Pancreas (tissue), 10 donors: Measurements from ENCODE around the gene SULF2. TPM values are rescaled to one million over a fixed set of nuclear protein-coding genes. Genes with fewer than 3 reads are reported as not detected.

Source experiments
- ATAC-seq, 4 donors: fragments of 200-7000 bp; cut with Tn5 transposase; one replicate each; pipeline versions ENCODE4 v1.8.0 to v1.9.1; 2020; ENCODE audit warnings: mild to moderate bottlenecking in 4 of 4, moderate library complexity in 4 of 4
- DNase-seq, 6 donors: peaks; one replicate each; pipeline ENCODE4 v3.0.0-alpha.2; 2020
- FAIRE-seq: peaks from 2 replicates; lab custom pipeline; 2012; peaks lifted over from hg19 to GRCh38; lab: Jason Lieb, UNC
- H3K27ac ChIP-seq, 4 donors: fragments of 200-600 bp; sonication (generic); 1 replicate in 3 of 4; 2 replicates in 1 of 4; pipeline versions ENCODE4 v1.5.0 to v1.8.0; 2020
- H3K27me3 ChIP-seq, 4 donors: fragments of 200-600 bp; one replicate each; pipeline ENCODE4 v1.8.0; 2021
- H3K36me3 ChIP-seq, 3 donors: fragments of 200-600 bp; sonication (generic) in 1 of 3; one replicate each; pipeline versions ENCODE4 v1.5.0 to v1.8.0; 2020 to 2021
- H3K4me1 ChIP-seq, 3 donors: fragments of 200-600 bp; one replicate each; pipeline ENCODE4 v1.8.0; 2021
- H3K4me3 ChIP-seq, 4 donors: fragments of 200-600 bp; sonication (generic) in 2 of 4; one replicate each; pipeline versions ENCODE4 v1.5.0 to v1.8.0; 2020 to 2021
- H3K9me3 ChIP-seq, 4 donors: fragments of 200-600 bp; one replicate each; pipeline ENCODE4 v1.8.0; 2021
- CTCF ChIP-seq, 4 donors: fragments of 200-600 bp; sonication (generic) in 3 of 4; IDR thresholded peaks; one replicate each; pipeline versions ENCODE4 v1.5.0 to v1.8.0; 2021; ENCODE audit warnings: antibody characterized with exemption in 4 of 4
- WGBS, 2 donors: extraction: QIAGEN DNeasy Blood & Tissue Kit; methylation state at CpG; one replicate each; pipeline ENCODE4 v1.1.7; 2013; 5-methylcytosine and 5-hydroxymethylcytosine counted together
- intact Hi-C, 3 donors: fragments of 100-400 bp; cut with DNase I; formaldehyde crosslinking; loops; one replicate each; pipeline versions ENCODE4 v1.11.1 to v1.14.2; 2022
- polyA plus RNA-seq, 2 donors: library from polyadenylated mRNA; stranded (reverse); fragments of 200-250 nt; gene quantifications; one replicate each; pipeline ENCODE4 v1.2.3, GENCODE V29; 2013
- total RNA-seq, 6 donors: library from RNA; stranded (reverse); fragmentation: NEBNext Ultra II Directional in 4 of 6; extraction: Animal tissue kit (Norgen Biotek cat#: 25700) in 4 of 6; gene quantifications; one replicate each; pipeline versions ENCODE4 v1.2.1 to v1.2.4, GENCODE V29; 2021 to 2023
- donor health status: healthy with polysubstance abuse.
- donor health status: DM: no; HTN: no; CAD: no; lungs with moderate emphysema.
- donor health status: DM: no; HTN: no; CAD: no.
- donor health status: control.
- donor health status: control.
- donor health status: Bipolar disorder and iron deficiency.
- donor health status: DM: yes; HTN: yes; CAD: no.
- donor health status: DM: no; HTN: no; CAD: no.
- donor health status: DM: no; HTN: no; CAD: no.
- donor health status: DM: yes; HTN: yes; CAD: no.

Gene SULF2
- total and polyA plus RNA-seq, 8 donors, result 4.5 to 41.7 (median 9.2) TPM

GRCh38 chr20:47783828-47784598 lies 1.3 kb downstream of the SULF2 start:
- FAIRE-seq, result no peak
- Histone ChIP-seq H3K4me3 (peak overlapping the region in 3 of 4 donors; percentile 15 to 55 (median 40)), H3K9me3 (no peaks in the 10 kb centered on the region), H3K4me1 (peaks cover 0 to 7% (median 4%) of the 10 kb centered on the region in 3 donors), H3K36me3 (no peaks in the 10 kb centered on the region), H3K27ac (no peak overlapping the region), H3K27me3 (no peaks in the 10 kb centered on the region)
- TF ChIP-seq CTCF (IDR thresholded peaks at IDR 0.05), result no peak
- intact Hi-C loops, result no loop called here
- WGBS, 2 donors, result 35 to 44% methylated on average over 21 to 23 of the region's 23 CpGs
- ATAC-seq, result no peak
- no peak for DNase-seq

GRCh38 chr20:47782920-47783552 lies 2.2 kb downstream of the SULF2 start:
- no peak for FAIRE-seq
- no peaks in the 10 kb centered on the region for H3K9me3 ChIP-seq
- no peak overlapping the region for H3K27ac ChIP-seq
- intact Hi-C loops, result no loop called here
- ATAC-seq, result no peak
- peaks cover 0 to 7% (median 4%) of the 10 kb centered on the region in 3 donors for H3K4me1 ChIP-seq
- H3K4me3 ChIP-seq, result no peak overlapping the region
- no peaks in the 10 kb centered on the region for H3K36me3 ChIP-seq
- TF ChIP-seq CTCF (IDR thresholded peaks at IDR 0.05), result no peak
- no peak for DNase-seq
- WGBS, 2 donors, result 67% methylated on average over 2 of the region's 2 CpGs
- H3K27me3 ChIP-seq, result no peaks in the 10 kb centered on the region

- no peaks in the 10 kb centered on the region for H3K36me3 ChIP-seq
- TF ChIP-seq CTCF (IDR thresholded peaks at IDR 0.05), result no peak
- DNase-seq, result no peak
- intact Hi-C loops, result no loop called here
- no peak for ATAC-seq
- no peaks in the 10 kb centered on the region for H3K27me3 ChIP-seq
- 84 to 91% methylated on average over 7 of the region's 7 CpGs for WGBS, 2 donors
- peaks cover 0 to 7% (median 4%) of the 10 kb centered on the region in 3 donors for H3K4me1 ChIP-seq
- no peak overlapping the region for H3K27ac ChIP-seq
- no peak for FAIRE-seq
- no peaks in the 10 kb centered on the region for H3K9me3 ChIP-seq
- no peak overlapping the region for H3K4me3 ChIP-seq
Observed at GRCh38 chr20:47782076-47782475, 3.2 kb downstream of the SULF2 start.

GRCh38 chr20:47781632-47782031 lies 3.6 kb downstream of the SULF2 start:
- no peaks in the 10 kb centered on the region for H3K36me3 ChIP-seq
- no peak overlapping the region for H3K27ac ChIP-seq
- 74 to 80% methylated on average over 4 of the region's 4 CpGs for WGBS, 2 donors
- TF ChIP-seq CTCF (IDR thresholded peaks at IDR 0.05), result no peak
- intact Hi-C loops, result no loop called here
- no peaks in the 10 kb centered on the region for H3K27me3 ChIP-seq
- FAIRE-seq (no peak), ATAC-seq (no peak), DNase-seq (no peak)
- H3K9me3 ChIP-seq, result no peaks in the 10 kb centered on the region
- peaks cover 0 to 7% (median 4%) of the 10 kb centered on the region in 3 donors for H3K4me1 ChIP-seq
- no peak overlapping the region for H3K4me3 ChIP-seq
